Retinal pigment epithelial cell (primary cell): ENCODE data around the gene PITPNC1.
"Not testable (repeated sequence)": the region's sequence is repeated elsewhere in the genome, so short reads cannot be mapped to it uniquely, and the experiment has no call there.

Experiments used
- DNase-seq: peaks from one replicate; pipeline ENCODE4 v3.0.0-alpha.2; 2010; ENCODE audit warnings: low read depth
- H3K4me3 ChIP-seq: 2 replicates; pipeline ENCODE4 v1.5.1; 2011; ENCODE audit warnings: mild to moderate bottlenecking, low read length, control low read depth, moderate library complexity
- TF ChIP-seq, protein P1 (sequence below): conservative IDR thresholded peaks from 2 replicates; pipeline ENCODE4 v1.5.1; 2011; ENCODE audit warnings: low read depth, low read length, control low read depth, inconsistent platforms

Gene PITPNC1

DNA sequence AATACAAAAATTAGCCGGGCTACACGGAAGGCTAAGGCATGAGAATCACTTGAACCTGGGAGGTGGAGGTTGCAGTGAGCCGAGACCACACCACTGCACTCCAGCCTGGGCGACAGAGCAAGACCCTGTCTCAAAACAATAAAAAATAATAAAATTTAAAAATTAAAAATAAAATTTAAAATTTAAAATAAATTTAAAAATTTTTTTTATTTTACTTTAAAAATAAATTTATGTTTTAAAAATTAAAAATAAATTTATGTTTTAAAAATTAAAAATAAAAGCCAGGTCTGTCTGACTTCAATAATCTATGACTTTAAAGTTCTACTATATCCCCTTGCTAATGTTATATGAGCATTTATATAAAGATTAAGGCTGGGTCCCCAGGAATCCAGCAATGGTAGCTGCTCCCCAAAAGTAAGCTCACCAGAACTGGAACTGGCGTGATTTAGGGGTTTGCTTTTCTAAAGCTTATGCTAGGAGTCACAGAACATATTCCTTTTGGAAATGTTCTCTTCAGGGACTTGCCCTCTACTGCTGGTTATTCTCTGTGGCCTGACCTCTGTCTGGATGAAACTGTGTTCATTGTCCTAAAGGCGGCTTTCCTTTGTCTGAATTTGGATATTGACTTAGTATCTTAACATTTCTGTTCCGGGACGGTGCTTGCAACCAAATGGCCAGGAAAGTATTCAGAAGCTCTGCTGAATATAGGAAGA, 200.5 kb downstream of the PITPNC1 start:
- no peak overlapping the region for H3K4me3 ChIP-seq
- TF ChIP-seq, protein P1, sequence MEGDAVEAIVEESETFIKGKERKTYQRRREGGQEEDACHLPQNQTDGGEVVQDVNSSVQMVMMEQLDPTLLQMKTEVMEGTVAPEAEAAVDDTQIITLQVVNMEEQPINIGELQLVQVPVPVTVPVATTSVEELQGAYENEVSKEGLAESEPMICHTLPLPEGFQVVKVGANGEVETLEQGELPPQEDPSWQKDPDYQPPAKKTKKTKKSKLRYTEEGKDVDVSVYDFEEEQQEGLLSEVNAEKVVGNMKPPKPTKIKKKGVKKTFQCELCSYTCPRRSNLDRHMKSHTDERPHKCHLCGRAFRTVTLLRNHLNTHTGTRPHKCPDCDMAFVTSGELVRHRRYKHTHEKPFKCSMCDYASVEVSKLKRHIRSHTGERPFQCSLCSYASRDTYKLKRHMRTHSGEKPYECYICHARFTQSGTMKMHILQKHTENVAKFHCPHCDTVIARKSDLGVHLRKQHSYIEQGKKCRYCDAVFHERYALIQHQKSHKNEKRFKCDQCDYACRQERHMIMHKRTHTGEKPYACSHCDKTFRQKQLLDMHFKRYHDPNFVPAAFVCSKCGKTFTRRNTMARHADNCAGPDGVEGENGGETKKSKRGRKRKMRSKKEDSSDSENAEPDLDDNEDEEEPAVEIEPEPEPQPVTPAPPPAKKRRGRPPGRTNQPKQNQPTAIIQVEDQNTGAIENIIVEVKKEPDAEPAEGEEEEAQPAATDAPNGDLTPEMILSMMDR: no peak

DNA sequence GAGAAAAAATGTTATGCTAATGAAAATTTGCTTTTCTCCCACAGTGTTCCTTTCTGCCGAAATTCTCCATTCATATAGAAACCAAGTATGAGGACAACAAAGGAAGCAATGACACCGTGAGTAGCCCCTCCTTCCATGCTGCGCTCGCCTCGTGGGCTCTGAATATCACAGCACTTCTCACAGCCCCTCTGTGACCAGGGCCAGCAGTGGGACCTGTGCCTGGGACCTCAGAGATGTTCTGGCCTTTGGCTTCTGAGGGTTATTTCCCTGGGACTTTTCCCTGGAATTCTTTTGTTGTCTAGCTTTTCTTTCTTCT, 201.0 kb downstream of the PITPNC1 start:
- TF ChIP-seq, protein P1: no peak
- DNase-seq: no peak
- no peak overlapping the region for H3K4me3 ChIP-seq

More for the DNA sequence above, 200.5 kb downstream of the PITPNC1 start:
- no peak for DNase-seq

DNA sequence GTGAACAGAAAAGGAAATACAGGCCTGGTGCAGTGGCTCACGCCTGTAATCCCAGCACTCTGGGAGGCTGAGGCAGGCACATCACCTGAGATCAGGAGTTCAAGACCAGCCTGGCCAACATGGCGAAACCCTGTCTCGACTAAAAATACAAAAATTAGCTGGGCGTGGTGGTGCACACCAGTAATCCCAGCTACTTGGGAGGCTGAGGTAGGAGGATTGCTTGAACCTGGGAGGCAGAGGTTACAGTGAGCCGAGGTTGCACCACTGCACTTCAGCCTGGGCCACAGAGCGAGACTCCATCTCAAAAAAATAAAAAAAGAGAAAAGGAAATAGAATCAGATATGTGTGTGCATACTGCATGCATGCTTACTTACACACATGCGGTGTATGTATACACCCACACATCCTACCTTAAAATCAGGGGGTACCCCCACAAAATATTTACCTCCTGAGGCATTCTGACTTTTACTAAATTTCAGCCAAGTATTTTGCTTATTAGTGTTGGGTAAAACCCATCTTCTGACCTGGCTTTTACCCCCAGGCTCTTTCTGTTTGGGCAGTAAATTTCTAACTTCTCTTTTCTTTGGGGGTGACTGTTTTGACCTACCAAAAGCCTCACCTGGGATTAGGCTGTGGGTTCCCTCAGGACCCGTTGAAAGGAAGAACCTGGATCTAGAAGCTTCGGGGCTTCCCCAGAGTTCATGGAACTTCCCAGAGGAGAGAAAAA, 201.8 kb downstream of the PITPNC1 start:
- H3K4me3 ChIP-seq, DNase-seq: not testable (repeated sequence)

DNA sequence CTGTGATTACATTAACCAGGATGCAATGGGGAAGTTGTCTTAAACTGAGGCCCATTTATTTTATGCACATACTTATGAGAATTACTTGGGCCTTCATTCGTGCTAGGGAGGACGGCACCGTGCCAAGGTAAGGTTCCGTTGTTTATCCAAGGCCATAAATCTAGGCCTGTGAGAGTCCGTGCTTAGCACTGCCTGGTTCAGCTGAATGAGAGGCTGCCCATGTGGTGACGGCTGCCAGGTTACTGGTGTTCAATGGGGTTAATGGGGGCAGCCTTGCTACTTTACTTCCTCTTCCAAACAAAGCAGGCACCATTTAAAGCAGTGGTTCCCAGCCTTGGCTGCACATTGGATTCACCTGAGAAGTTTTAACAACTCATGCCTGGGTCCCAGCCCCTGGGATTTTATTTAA, 205.6 kb downstream of the PITPNC1 start:
- TF ChIP-seq, protein P1: no peak
- no peak overlapping the region for H3K4me3 ChIP-seq
- peak; percentile 97 for DNase-seq

DNA sequence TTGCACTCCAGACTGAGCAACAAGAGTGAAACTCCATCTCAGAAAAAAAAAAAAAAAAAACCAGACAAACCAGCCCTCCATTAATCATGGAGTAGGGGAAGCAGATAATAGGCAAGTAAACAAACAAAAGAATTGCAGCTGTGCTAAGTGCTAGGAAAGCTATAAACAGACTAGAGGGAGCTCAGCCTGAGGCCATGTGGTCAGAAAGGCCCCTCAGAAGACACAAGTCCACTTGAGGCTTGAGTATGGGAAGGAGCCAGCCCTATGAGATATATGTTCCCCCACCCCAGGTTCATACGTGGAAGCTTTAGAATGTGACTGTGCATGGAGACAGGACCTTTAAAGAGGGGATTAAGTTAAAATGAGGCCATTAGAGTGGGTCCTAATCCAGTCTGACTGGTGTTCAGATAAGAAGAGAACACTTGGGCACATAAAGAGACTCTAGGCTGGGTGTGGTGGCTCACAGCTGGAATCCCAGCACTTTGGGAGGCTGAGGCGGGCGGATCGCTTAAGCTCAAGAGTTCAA, 208.1 kb downstream of the PITPNC1 start:
- DNase-seq: no peak
- no peak overlapping the region for H3K4me3 ChIP-seq
- TF ChIP-seq, protein P1: no peak

DNA sequence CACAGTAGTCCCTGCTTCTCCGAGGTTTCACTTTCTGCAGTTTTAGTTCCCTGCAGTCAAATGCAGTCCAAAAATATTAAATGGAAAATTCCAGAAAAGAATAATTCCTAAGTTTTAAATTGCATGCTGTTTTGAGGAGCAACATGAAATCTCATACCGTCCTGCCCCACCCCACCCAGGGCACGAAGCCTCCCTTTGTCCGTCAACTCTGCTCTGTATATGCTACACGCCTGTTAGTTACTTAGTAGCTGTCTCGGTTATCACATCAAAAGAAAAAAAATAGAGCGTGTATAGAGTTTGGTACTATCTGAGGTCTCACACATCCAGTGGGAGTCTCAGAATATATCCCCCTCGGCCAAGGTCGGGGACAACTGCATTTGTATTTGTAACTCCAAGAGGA, 211.2 kb downstream of the PITPNC1 start:
- TF ChIP-seq, protein P1: no peak
- no peak overlapping the region for H3K4me3 ChIP-seq
- no peak for DNase-seq

DNA sequence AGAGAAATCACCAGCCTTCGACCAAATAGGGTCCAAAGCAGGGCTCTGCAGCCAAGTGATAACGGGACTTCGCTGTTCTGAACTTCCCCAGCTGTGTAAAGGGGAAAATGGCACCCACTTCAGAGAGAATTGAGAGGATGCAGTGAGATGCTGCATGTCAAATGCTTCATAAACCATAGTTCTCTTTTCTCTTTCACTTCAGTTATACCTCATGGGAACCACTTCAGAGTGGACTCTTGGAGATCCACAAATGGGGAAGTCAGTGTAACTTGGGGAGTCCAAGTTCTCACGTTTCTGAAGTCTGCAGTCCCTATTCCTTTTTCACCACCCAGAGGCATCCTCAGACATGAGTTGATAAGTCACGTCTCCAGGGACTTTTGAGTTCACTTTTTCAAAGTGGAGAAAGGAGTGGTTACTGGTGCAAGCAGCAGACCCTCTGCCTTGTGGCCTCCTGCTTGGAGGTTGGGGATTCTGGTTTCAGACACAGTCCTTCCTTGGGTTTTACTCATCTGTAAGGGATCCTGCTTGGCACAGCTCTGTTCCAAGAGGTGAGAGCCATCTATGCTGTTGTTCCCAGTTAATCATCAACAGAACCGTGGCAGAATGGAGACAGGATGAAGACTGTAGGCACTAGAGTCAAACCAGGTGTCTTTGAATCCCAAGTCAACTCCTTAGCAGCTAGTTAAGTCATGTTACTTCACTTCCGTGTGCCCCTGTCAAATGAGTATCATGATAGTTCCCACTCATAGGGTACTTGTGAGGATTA, 217.2 kb downstream of the PITPNC1 start:
- no peak for DNase-seq
- H3K4me3 ChIP-seq: no peak overlapping the region
- TF ChIP-seq, protein P1: no peak
